Colonic mucosa (tissue), 4 donors: ENCODE measurements around the gene PIEZO1. TPM values are rescaled to one million over a fixed set of nuclear protein-coding genes. Genes with fewer than 3 reads are reported as not detected.

Experiments
- DNase-seq: peaks from one replicate; pipeline ENCODE4 v3.0.0-alpha.2; 2020
- H3K27ac ChIP-seq: fragments of 200-600 bp; one replicate; pipeline ENCODE4 v1.8.0; 2021
- H3K27me3 ChIP-seq: fragments of 200-600 bp; one replicate; pipeline ENCODE4 v1.8.0; 2021
- H3K36me3 ChIP-seq: fragments of 200-600 bp; one replicate; pipeline ENCODE4 v1.8.0; 2021
- H3K4me1 ChIP-seq: fragments of 200-600 bp; one replicate; pipeline ENCODE4 v1.8.0; 2021; ENCODE audit warnings: mild to moderate bottlenecking
- H3K4me3 ChIP-seq: fragments of 200-600 bp; one replicate; pipeline ENCODE4 v1.8.0; 2021
- H3K9ac ChIP-seq, 2 donors: one replicate each; pipeline ENCODE4 v1.7.0; 2013; ENCODE audit warnings: control low read depth in 2 of 2, low read depth in 2 of 2, low read length in 2 of 2
- H3K9me3 ChIP-seq: fragments of 200-600 bp; one replicate; pipeline ENCODE4 v1.8.0; 2021
- CTCF ChIP-seq: fragments of 200-600 bp; IDR thresholded peaks from one replicate; pipeline ENCODE4 v1.8.0; 2022; ENCODE audit warnings: antibody characterized with exemption, mild to moderate bottlenecking
- intact Hi-C: fragments of 100-400 bp; cut with DNase I; formaldehyde crosslinking; loops from one replicate; pipeline ENCODE4 v1.14.1; 2022
- total RNA-seq, 2 donors: library from RNA; stranded (reverse); fragmentation: NEBNext Ultra II Directional in 1 of 2; extraction: Animal tissue kit (Norgen Biotek cat#: 25700) in 1 of 2; gene quantifications; one replicate each; pipeline ENCODE4 v1.2.1, GENCODE V29; 2021
- donor health status: healthy.
- donor health status: DM: no; HTN: no; CAD: no.
- donor health status: DM: no; HTN: no; CAD: no.

PIEZO1 gene
- total RNA-seq, 2 donors from 2014 or later: 104 to 118 TPM

DNA sequence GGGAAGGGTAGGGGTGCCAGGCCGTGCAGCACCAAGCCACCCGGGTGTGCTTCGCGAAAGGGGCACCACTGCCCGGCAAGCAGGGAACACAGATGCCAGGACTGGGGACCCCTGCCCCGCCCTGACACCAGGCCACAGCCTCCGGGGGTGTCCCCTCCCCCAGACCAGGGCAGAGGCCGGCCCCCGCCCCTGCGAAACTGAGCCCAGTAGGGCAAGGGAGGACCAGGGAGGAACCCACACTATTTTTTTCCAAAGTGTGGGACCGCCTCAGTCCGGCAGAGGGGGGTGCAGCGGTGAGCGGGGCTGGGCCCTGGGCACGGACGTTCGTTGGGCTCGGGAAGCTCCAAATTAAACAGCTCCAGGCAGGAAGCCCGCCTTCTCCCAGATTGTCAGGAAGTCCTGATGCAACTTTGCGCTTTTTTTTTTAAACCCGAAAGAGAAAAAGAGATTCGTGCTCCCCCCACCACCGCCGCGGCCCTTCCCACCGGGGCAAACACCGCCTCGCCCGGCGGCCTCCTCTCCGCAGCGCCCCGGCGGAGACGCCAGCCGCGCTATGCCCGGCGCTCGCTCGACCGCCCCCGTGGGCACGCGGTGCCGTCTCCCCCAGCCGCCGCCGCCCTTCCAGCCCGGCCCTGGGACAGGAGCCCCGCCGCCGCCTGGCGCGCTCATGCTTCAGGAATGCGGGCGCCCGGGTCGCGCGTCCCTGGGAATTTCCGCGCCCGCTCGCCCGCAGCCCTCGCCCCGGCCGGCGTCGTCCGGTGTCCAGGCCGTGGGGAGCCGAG is 755 bp downstream of the PIEZO1 start:
- peak overlapping the region; percentile 73 for H3K27ac ChIP-seq
- H3K4me1 ChIP-seq: peaks cover 7% of the 10 kb centered on the region
- H3K4me3 ChIP-seq: peak overlapping the region; percentile 71
- DNase-seq: peak; percentile 76
- no peaks in the 10 kb centered on the region for H3K27me3 ChIP-seq
- H3K36me3 ChIP-seq: no peaks in the 10 kb centered on the region
- intact Hi-C loops: loop anchor here (2.0 kb wide), 1 partner anchor 45 kb away; no protein-coding TSS in a partner anchor
- peak; percentile 48 for TF ChIP-seq CTCF
- peak overlapping the region; percentile 72 to 87 for H3K9ac ChIP-seq
- H3K9me3 ChIP-seq: no peaks in the 10 kb centered on the region

DNA sequence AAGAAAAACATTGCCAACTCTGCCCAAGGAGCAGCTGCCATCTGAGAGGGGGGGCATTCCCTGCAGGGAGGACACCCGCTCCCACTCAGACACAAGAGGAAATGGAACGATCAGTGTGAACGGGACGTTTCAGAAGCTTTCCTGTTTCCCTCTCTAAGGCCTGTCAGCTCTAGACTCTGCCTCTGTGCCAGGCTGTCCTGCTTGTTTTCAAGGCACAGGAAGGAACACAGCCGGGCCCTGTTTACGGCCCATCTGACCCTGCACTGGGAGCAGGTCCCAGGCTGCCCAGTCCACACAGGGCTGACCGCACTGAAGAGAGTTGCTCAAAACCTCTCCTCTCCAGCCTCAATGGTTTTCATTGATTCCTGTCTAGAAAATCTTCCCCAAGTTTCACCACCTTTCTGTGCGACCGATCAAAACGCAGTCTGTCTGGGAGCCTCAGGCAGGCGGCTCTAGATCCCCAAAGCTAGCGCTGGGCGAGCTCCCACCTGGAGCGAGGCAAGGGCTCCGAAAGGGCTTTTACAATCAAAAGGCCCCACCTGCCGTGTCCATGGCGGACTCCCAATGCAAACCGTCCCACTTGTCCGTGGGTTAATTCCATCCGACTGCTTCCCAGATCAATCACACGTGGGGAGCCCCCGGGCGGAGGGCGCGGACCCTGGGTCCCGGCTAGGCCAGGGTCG is 1.5 kb downstream of the PIEZO1 start:
- intact Hi-C loops: loop anchor here (2.0 kb wide), 1 partner anchor 45 kb away; no protein-coding TSS in a partner anchor

DNA sequence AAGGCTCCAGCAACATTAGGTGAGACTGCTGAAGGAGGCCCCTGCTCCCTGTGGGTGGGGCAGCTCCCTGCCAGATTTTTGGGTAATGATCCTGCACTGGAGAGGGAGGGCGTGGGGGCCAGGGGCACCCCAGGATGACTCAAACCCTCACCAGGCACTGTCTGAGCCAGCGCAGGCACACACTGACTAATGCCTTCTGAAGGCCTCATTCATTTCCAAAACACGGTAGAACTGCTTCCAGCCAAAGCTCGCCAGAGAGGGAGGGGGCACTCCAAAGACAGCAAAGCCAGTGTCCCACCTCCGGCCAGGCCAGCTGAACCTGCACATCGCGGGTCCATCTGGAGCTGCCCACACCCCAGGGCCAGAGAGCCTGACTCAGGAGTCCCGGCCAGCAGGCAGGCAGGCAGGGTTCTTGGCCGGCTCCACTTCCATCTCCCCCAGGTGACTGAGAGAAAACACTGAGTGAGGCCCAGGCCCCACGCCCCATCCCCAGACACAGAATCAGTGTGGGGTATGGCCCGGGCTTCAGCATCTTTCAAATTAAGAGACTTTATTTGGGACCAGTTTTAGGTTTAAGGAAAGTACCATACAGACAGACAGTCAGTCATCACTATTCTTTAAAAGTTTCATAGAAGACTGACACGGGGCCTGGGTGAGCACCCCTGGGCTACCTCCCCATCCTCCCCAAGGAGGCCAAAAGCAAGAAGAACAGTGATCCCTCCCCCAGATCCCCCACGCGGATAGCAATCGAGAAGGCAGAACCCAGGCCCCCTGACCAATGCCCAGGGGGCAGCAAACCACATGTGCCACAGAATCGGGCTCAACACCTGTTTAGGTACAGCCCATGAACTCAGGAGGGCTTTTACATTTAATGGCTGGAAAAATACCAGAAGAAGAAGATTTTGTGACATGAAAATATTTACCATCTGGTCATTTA is 2.3 kb downstream of the PIEZO1 start:
- intact Hi-C loops: no loop called here

More for the DNA sequence above, 1.5 kb downstream of the PIEZO1 start:
- Histone ChIP-seq H3K4me1 (peaks cover 7% of the 10 kb centered on the region), H3K36me3 (no peaks in the 10 kb centered on the region), H3K9ac (peak overlapping the region; percentile 72 to 87), H3K27ac (peak overlapping the region; percentile 73), H3K9me3 (no peaks in the 10 kb centered on the region), H3K4me3 (peak overlapping the region; percentile 71), H3K27me3 (no peaks in the 10 kb centered on the region)
- TF ChIP-seq CTCF: no peak
- DNase-seq: peak; percentile 34

DNA sequence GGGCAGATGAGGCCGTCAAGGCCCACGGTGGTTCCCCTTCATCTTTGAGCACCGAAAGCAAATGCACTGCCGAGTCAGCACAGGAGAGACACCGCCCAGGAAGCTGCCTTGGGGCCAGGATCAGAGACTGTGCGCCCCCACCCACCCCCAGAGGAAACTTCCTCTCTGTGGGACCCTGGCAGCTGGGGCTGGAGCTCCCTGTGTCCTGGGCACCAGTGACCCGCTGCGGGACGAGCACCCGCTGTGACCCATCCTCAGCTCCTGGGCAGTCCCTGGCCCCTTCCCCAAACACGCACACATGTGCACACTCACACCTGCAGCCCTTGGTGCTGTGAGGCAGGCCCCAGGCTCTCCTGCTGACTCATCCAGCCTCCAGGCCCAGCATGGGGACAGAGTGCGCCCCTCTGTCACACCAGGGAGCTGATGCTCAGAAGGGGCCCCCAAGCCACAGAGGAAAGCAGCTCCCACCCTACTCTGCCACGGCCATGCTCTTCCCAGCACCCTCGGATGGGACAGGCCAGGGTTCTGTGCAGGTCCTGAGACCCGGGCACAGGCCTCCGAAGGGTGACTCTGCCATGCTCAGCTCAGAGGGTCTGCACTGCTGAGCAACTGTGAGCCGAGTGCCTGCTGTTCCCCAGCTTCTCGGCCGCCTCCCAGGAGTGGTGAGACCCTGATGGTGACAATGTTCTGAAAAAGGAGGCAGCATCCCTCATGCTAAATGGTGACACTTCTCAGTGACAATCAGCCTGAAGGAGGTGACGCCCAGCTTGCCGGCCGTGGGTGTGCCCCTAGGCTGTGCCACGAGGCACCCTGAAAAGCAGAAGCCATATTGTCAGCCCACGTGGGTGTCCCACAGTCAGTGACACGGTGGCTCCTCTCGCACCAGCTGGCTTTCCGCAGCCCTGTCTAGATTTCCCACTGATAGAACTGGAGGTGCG is 3.6 kb downstream of the PIEZO1 start:
- TF ChIP-seq CTCF: no peak
- H3K4me1 ChIP-seq: peaks cover 7% of the 10 kb centered on the region
- H3K27ac ChIP-seq: peak overlapping the region; percentile 2
- intact Hi-C loops: no loop called here
- H3K9me3 ChIP-seq: no peaks in the 10 kb centered on the region
- H3K9ac ChIP-seq: peak overlapping the region; percentile 58 to 64
- H3K27me3 ChIP-seq: no peaks in the 10 kb centered on the region
- no peaks in the 10 kb centered on the region for H3K36me3 ChIP-seq
- no peak overlapping the region for H3K4me3 ChIP-seq
- no peak for DNase-seq

More for the DNA sequence above, 2.3 kb downstream of the PIEZO1 start:
- H3K36me3 ChIP-seq: no peaks in the 10 kb centered on the region
- no peaks in the 10 kb centered on the region for H3K27me3 ChIP-seq
- peak overlapping the region; percentile 73 for H3K27ac ChIP-seq
- H3K4me1 ChIP-seq: peaks cover 7% of the 10 kb centered on the region
- no peak for TF ChIP-seq CTCF
- no peaks in the 10 kb centered on the region for H3K9me3 ChIP-seq
- no peak for DNase-seq
- H3K9ac ChIP-seq: peak overlapping the region; percentile 39 to 72
- H3K4me3 ChIP-seq: peak overlapping the region; percentile 71
